ENCODE data around the gene TMEM256. TPM values are rescaled to one million over a fixed set of nuclear protein-coding genes. Genes with fewer than 3 reads are reported as not detected.

TMEM256 gene
- total RNA-seq, 4 donors from 2014 or later = 45.8 to 98.2 (median 83.2) TPM

DNA sequence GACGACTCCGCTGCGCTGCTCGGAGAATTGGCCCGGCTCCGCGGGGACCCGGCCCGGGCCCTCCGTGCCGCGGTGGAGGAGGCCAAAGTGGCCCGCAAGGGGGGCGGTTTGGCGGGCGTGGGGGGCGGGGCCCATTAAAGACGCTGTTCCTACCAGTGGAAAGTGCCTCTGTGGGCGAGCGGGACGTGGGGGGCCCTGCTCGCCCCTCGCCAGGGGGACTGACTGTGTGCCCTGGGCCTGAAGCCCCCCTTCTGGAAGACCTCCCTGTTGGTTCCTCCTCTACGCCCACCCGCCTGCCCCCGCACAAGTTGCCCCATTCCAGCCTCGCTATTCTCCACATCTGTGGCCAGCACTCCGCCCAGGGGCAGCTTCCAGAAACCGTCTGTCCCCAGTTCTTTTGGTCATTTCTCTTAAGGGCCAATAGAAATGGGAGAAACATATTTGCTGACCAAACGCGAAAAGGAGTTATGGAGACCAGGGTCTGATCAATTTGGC, 33.5 kb upstream of the TMEM256 start:
- no peak for DNase-seq (ENCODE audit: low spot score)
- TF ChIP-seq, protein P1, sequence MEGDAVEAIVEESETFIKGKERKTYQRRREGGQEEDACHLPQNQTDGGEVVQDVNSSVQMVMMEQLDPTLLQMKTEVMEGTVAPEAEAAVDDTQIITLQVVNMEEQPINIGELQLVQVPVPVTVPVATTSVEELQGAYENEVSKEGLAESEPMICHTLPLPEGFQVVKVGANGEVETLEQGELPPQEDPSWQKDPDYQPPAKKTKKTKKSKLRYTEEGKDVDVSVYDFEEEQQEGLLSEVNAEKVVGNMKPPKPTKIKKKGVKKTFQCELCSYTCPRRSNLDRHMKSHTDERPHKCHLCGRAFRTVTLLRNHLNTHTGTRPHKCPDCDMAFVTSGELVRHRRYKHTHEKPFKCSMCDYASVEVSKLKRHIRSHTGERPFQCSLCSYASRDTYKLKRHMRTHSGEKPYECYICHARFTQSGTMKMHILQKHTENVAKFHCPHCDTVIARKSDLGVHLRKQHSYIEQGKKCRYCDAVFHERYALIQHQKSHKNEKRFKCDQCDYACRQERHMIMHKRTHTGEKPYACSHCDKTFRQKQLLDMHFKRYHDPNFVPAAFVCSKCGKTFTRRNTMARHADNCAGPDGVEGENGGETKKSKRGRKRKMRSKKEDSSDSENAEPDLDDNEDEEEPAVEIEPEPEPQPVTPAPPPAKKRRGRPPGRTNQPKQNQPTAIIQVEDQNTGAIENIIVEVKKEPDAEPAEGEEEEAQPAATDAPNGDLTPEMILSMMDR (IDR thresholded peaks at IDR 0.05) = no peak
- ATAC-seq (ENCODE audit: low FRiP score) = no peak

- TF ChIP-seq, protein P1 (IDR thresholded peaks at IDR 0.05) = peak in 1 of 3 donors; percentile 40
- DNase-seq (ENCODE audit: low spot score) = no peak
- peak; percentile 69 for ATAC-seq (ENCODE audit: low FRiP score)
Measured at GRCh38 chr17:7436556-7437368, 32.9 kb upstream of the TMEM256 start.

DNA sequence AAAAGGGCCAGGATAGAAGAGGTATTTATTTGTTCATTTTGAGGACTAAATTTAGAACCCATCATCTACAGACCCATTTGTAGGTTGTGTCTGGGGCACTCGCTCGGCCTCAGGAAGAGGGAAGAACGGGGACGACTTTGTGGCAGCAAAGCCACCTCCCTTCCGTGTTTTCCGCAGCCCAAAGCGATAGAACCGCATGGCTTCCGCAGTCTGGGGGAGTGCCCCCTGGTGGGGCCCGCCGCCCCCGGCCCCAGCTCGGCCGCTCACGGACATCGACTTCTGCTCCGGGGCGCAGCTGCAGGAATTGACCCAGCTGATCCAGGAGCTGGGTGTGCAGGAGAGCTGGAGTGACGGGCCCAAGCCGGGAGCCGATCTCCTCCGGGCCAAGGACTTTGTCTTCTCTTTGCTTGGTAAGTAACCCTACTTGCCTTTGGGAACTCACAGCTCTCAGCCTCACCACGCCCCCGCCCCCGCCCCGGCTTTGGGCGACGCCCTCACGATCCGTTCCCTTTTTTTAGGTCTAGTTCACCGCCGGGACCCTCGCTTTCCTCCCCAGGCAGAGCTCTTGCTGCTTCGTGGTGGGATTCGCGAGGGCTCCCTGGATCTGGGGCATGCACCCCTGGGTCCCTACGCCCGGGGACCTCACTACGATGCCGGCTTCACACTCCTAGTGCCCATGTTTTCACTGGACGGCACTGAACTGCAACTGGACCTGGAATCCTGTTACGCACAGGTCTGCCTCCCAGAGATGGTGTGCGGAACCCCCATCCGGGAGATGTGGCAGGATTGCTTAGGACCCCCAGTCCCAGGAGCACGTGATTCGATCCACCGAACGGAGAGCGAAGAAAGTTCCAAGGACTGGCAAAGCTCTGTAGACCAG, 32.0 kb upstream of the TMEM256 start:
- TF ChIP-seq, protein P1 (IDR thresholded peaks at IDR 0.05) = peak in 1 of 3 donors; percentile 3
- no peak for DNase-seq (ENCODE audit: low spot score)
- no peak for ATAC-seq (ENCODE audit: low FRiP score)

- ATAC-seq (ENCODE audit: low FRiP score) = no peak
- DNase-seq (ENCODE audit: low spot score) = no peak
- TF ChIP-seq, protein P1 (IDR thresholded peaks at IDR 0.05) = no peak
Measured at GRCh38 chr17:7432296-7432695, 28.4 kb upstream of the TMEM256 start.

DNA sequence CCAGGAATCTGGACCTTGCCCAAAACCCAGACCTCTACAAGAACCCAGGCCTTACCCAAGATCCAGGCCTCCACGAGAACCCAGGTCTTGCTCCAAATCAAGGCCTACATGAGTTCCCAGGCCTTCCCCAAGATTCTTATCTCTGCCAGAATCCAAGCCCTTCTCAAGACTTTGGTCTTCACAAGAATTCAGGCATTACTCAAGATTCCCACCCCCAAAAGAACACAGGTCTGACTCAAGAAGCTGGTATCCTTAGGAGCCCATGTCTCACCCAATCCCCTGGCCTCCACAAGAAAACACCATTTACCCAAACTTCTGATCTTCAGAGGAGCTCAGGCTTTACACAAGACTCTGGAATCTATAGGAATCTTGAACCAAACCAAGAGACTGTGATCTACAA, 27.3 kb upstream of the TMEM256 start:
- ATAC-seq (ENCODE audit: low FRiP score) (no peak), DNase-seq (ENCODE audit: low spot score) (no peak)
- TF ChIP-seq, protein P1 (IDR thresholded peaks at IDR 0.05) = no peak

DNA sequence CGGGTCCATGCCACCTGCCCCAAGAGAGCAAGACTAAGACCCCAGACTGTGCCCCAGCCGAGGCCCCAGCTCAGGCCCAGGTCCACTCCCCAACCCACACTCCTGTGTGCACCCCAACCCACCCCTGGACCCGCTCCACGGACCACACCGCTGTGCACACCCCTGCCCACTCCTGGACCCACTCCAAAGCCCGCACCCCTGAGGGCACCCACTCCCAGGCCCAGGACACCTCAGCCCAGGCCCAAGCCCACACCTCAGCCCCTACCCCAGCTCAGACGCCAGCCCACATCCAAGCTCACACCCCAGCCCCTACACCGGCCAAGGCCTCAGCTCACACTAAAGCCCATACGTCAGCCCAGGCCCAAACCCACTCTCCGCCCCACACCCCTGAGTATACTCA, 25.8 kb upstream of the TMEM256 start:
- TF ChIP-seq, protein P1 (IDR thresholded peaks at IDR 0.05) = no peak
- ATAC-seq (ENCODE audit: low FRiP score) (no peak), DNase-seq (ENCODE audit: low spot score) (no peak)
